ENCODE measurements around the gene RANBP3L. TPM values are rescaled to one million over a fixed set of nuclear protein-coding genes. Genes with fewer than 3 reads are reported as not detected.
"Not testable (repeated sequence)": the region's sequence is repeated elsewhere in the genome, so short reads cannot be mapped to it uniquely, and the experiment has no call there.

RANBP3L gene
- total RNA-seq, 2 donors from 2014 or later, result not detected

- no peak for DNase-seq (ENCODE audit: low spot score in 2 of 2)
- H3K36me3 Mint-ChIP-seq, result no peaks in the 10 kb centered on the region
- H3K27ac Mint-ChIP-seq, result no peak overlapping the region
- H3K9me3 Mint-ChIP-seq, result no peaks in the 10 kb centered on the region
- no peak for ATAC-seq
These were observed 102.1 kb downstream of the RANBP3L start for GRCh38 chr5:36199620-36200019.

GRCh38 chr5:36198783-36199182 is 102.9 kb downstream of the RANBP3L start:
- H3K36me3 Mint-ChIP-seq; DNase-seq (ENCODE audit: low spot score in 2 of 2); ATAC-seq; H3K9me3 Mint-ChIP-seq; H3K27ac Mint-ChIP-seq: not testable (repeated sequence)

Other genes with a start within 250 kb of the RANBP3L start
- gene UGT3A2, start 235.0 kb downstream of the RANBP3L start, total RNA-seq, result under 1 TPM; 0.27 to 0.41 TPM
- 10 to 100 TPM in 1 of 2 donors, 1 to 10 TPM in 1; 6.7 to 12.9 TPM for gene LMBRD2, start 150.0 kb downstream of the RANBP3L start, total RNA-seq
- gene SKP2, start 149.8 kb downstream of the RANBP3L start, total RNA-seq, result 10 to 100 TPM; 48.1 to 50.3 TPM
- 10 to 100 TPM; 11.7 to 12.2 TPM for gene NADK2, start 60.0 kb downstream of the RANBP3L start, total RNA-seq